Stimulated activated CD8-positive, alpha-beta memory T cell treated with anti-CD3 and anti-CD28 coated beads, Interleukin-12 subunit alpha, Interleukin-12 subunit beta, amount 100 ng/mL, for 4 hours (primary cell): Measurements from ENCODE around the gene GPATCH2L.
A peak's percentile ranks its signal among the peaks of the same experiment; 100 is the strongest.

Experiments
- DNase-seq: peaks from one replicate; pipeline ENCODE4 v3.0.0-alpha.2; 2020; ENCODE audit warnings: low read depth

GPATCH2L gene

GRCh38 chr14:76151398-76152332 lies at the start of gene GPATCH2L:
TSS of gene GPATCH2L (plus strand) at chr14:76151922. CDS start at chr14:76154364, 2,442 bp downstream.
- DNase-seq: peak; percentile 97

- no peak for DNase-seq
Observed at GRCh38 chr14:76104802-76105355, 46.8 kb upstream of the GPATCH2L start.

- DNase-seq: no peak
Observed at GRCh38 chr14:76106188-76106587, 45.5 kb upstream of the GPATCH2L start.

- DNase-seq: no peak
Observed at GRCh38 chr14:76109087-76109880, 42.4 kb upstream of the GPATCH2L start.

GRCh38 chr14:76112889-76113624 lies 38.7 kb upstream of the GPATCH2L start:
- DNase-seq: no peak

GRCh38 chr14:76113691-76114090 lies 38.0 kb upstream of the GPATCH2L start:
- DNase-seq: no peak

- no peak for DNase-seq
Observed at GRCh38 chr14:76115010-76115422, 36.7 kb upstream of the GPATCH2L start.

- no peak for DNase-seq
Observed at GRCh38 chr14:76117789-76118484, 33.8 kb upstream of the GPATCH2L start.

- DNase-seq: no peak
Observed at GRCh38 chr14:76118594-76118993, 33.1 kb upstream of the GPATCH2L start.

GRCh38 chr14:76121089-76121748 lies 30.5 kb upstream of the GPATCH2L start:
- no peak for DNase-seq

GRCh38 chr14:76123426-76124225 lies 28.1 kb upstream of the GPATCH2L start:
- DNase-seq: no peak

- DNase-seq: no peak
Observed at GRCh38 chr14:76125511-76125910, 26.2 kb upstream of the GPATCH2L start.

GRCh38 chr14:76126076-76126475 lies 25.6 kb upstream of the GPATCH2L start:
- DNase-seq: no peak

GRCh38 chr14:76129851-76130576 lies 21.7 kb upstream of the GPATCH2L start:
- no peak for DNase-seq

- DNase-seq: no peak
Observed at GRCh38 chr14:76131071-76131965, 20.4 kb upstream of the GPATCH2L start.

- no peak for DNase-seq
Observed at GRCh38 chr14:76133103-76133502, 18.6 kb upstream of the GPATCH2L start.

- DNase-seq: no peak
Observed at GRCh38 chr14:76134231-76134630, 17.5 kb upstream of the GPATCH2L start.

- no peak for DNase-seq
Observed at GRCh38 chr14:76135722-76136121, 16.0 kb upstream of the GPATCH2L start.
